ENCODE data around the gene REXO2.

- no peak for TF ChIP-seq CTCF (IDR thresholded peaks at IDR 0.05)
- TF ChIP-seq POLR2AphosphoS5 (IDR thresholded peaks at IDR 0.05): no peak
- no peak for TF ChIP-seq POLR2A (IDR thresholded peaks at IDR 0.05)
These were observed 46.3 kb upstream of the REXO2 start for GRCh38 chr11:114392735-114393667.

Data from gastroesophageal sphincter (tissue), 3 donors.